ENCODE results near the gene MLXIP. TPM values are rescaled to one million over a fixed set of nuclear protein-coding genes. Genes with fewer than 3 reads are reported as not detected.

Gene MLXIP
- total RNA-seq, 1 experiment from 2014 or later = 46.3 TPM

DNA sequence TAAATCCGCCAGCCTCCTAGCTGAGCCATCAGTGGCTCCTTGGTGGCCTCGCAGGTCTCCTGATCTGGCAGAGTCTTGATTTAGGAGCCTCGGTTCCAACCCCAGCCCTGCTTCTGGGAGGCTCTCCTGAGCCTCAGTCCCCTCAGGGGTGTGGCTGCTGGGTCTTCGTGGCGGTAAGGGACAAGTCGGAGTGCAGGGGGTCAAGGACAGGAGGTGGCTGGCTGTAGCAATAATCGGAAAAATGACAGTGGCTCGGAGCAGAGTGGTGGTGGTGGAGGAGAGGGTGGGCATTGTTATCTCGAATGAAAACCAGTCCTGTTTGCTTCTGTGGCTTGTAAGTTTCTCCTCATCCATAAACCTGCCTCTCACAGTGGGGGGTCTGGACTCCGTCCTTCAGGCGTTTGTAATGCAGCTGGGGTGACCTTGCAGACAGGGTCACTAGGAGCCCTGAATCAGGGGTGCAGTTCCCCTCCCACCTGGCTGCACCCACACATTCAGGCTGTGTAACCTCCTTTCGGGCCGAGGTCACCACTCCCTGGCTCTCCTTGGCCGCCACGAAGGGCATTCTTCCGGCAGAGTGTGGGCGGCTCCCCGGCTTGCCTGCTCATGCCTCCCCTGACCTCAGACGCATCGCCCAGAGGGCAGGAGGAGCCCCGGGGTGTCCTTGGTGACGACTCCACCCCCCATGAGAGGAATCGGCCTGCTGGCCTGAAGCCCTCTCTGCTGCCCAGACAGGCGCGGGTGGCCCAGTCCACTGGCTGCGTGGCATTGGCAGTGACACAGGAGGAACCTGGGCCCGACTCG lies 48.7 kb upstream of the MLXIP start:
- Histone ChIP-seq H3K4me2 (ENCODE audit: low read length) (no peak overlapping the region), H2AFZ (ENCODE audit: low read depth, low read length, poor library complexity, severe bottlenecking) (no peak overlapping the region), H4K20me1 (ENCODE audit: insufficient read depth) (no peaks in the 10 kb centered on the region), H3K36me3 (ENCODE audit: control insufficient read depth in 1 of 2, insufficient read depth in 2 of 2, low read length in 2 of 2) (no peaks in the 10 kb centered on the region), H3K79me2 (ENCODE audit: insufficient read depth, low read length) (peaks cover 62% of the 10 kb centered on the region), H3K4me3 (replicated peaks in 1 of 2; ENCODE audit: low read depth in 1 of 2, low read length in 2 of 2) (no peak overlapping the region), H3K9me2 (ENCODE audit: insufficient read depth) (no peaks in the 10 kb centered on the region), H3K27ac (ENCODE audit: low read depth, low read length) (no peak overlapping the region), H3K9ac (ENCODE audit: low read length) (no peak overlapping the region), H3K27me3 (ENCODE audit: insufficient read depth, low read length) (no peaks in the 10 kb centered on the region), H3K4me1 (ENCODE audit: control insufficient read depth in 1 of 2, insufficient read depth in 2 of 2, low read length in 2 of 2) (peaks cover 3 to 4% of the 10 kb centered on the region in 2 experiments; a peak in 2 of 4 replicates), H3K9me3 (ENCODE audit: control insufficient read depth in 1 of 2, insufficient read depth in 1 of 2, low read depth in 1 of 2, low read length in 2 of 2) (no peaks in the 10 kb centered on the region)
- no peak for TF ChIP-seq YY1 (IDR thresholded peaks at IDR 0.05; ENCODE audit: extremely low read depth, insufficient replicate concordance, low read depth, low read length)
- TF ChIP-seq SRF (IDR thresholded peaks at IDR 0.05; ENCODE audit: low read depth) = no peak
- no peak for TF ChIP-seq JUND (IDR thresholded peaks at IDR 0.05)
- TF ChIP-seq EZH2 (IDR thresholded peaks at IDR 0.05) = no peak
- no peak for TF ChIP-seq SP1 (IDR thresholded peaks at IDR 0.05; ENCODE audit: low read depth)
- no peak for TF ChIP-seq TCF7L2 (IDR thresholded peaks at IDR 0.05; ENCODE audit: borderline replicate concordance, extremely low read depth, insufficient read depth, insufficient read length)
- TF ChIP-seq, protein P1, sequence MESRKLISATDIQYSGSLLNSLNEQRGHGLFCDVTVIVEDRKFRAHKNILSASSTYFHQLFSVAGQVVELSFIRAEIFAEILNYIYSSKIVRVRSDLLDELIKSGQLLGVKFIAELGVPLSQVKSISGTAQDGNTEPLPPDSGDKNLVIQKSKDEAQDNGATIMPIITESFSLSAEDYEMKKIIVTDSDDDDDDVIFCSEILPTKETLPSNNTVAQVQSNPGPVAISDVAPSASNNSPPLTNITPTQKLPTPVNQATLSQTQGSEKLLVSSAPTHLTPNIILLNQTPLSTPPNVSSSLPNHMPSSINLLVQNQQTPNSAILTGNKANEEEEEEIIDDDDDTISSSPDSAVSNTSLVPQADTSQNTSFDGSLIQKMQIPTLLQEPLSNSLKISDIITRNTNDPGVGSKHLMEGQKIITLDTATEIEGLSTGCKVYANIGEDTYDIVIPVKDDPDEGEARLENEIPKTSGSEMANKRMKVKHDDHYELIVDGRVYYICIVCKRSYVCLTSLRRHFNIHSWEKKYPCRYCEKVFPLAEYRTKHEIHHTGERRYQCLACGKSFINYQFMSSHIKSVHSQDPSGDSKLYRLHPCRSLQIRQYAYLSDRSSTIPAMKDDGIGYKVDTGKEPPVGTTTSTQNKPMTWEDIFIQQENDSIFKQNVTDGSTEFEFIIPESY (IDR thresholded peaks at IDR 0.05; ENCODE audit: extremely low read depth, insufficient replicate concordance, low read length) = no peak
- TF ChIP-seq, protein P2, sequence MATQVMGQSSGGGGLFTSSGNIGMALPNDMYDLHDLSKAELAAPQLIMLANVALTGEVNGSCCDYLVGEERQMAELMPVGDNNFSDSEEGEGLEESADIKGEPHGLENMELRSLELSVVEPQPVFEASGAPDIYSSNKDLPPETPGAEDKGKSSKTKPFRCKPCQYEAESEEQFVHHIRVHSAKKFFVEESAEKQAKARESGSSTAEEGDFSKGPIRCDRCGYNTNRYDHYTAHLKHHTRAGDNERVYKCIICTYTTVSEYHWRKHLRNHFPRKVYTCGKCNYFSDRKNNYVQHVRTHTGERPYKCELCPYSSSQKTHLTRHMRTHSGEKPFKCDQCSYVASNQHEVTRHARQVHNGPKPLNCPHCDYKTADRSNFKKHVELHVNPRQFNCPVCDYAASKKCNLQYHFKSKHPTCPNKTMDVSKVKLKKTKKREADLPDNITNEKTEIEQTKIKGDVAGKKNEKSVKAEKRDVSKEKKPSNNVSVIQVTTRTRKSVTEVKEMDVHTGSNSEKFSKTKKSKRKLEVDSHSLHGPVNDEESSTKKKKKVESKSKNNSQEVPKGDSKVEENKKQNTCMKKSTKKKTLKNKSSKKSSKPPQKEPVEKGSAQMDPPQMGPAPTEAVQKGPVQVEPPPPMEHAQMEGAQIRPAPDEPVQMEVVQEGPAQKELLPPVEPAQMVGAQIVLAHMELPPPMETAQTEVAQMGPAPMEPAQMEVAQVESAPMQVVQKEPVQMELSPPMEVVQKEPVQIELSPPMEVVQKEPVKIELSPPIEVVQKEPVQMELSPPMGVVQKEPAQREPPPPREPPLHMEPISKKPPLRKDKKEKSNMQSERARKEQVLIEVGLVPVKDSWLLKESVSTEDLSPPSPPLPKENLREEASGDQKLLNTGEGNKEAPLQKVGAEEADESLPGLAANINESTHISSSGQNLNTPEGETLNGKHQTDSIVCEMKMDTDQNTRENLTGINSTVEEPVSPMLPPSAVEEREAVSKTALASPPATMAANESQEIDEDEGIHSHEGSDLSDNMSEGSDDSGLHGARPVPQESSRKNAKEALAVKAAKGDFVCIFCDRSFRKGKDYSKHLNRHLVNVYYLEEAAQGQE (IDR thresholded peaks at IDR 0.05; ENCODE audit: low read depth) = no peak
- no peak for TF ChIP-seq CEBPB (IDR thresholded peaks at IDR 0.05; ENCODE audit: low read depth)
- TF ChIP-seq, protein P3, sequence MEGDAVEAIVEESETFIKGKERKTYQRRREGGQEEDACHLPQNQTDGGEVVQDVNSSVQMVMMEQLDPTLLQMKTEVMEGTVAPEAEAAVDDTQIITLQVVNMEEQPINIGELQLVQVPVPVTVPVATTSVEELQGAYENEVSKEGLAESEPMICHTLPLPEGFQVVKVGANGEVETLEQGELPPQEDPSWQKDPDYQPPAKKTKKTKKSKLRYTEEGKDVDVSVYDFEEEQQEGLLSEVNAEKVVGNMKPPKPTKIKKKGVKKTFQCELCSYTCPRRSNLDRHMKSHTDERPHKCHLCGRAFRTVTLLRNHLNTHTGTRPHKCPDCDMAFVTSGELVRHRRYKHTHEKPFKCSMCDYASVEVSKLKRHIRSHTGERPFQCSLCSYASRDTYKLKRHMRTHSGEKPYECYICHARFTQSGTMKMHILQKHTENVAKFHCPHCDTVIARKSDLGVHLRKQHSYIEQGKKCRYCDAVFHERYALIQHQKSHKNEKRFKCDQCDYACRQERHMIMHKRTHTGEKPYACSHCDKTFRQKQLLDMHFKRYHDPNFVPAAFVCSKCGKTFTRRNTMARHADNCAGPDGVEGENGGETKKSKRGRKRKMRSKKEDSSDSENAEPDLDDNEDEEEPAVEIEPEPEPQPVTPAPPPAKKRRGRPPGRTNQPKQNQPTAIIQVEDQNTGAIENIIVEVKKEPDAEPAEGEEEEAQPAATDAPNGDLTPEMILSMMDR (IDR thresholded peaks at IDR 0.05 in 2 of 3, conservative IDR thresholded peaks at IDR 0.05 in 1 of 3; ENCODE audit: borderline replicate concordance in 1 of 3, insufficient read depth in 1 of 3, low read depth in 2 of 3, low read length in 2 of 3) = no peak
- no peak for TF ChIP-seq EZH2phosphoT487 (IDR thresholded peaks at IDR 0.05; ENCODE audit: borderline replicate concordance)
- TF ChIP-seq CBX3 (IDR thresholded peaks at IDR 0.05; ENCODE audit: low read depth) = no peak
- no peak for TF ChIP-seq SIN3A (IDR thresholded peaks at IDR 0.05; ENCODE audit: low read depth)
- no peak for TF ChIP-seq ELF1 (IDR thresholded peaks at IDR 0.05; ENCODE audit: borderline replicate concordance, low read depth)
- no peak for TF ChIP-seq ZNF274 (IDR thresholded peaks at IDR 0.05; ENCODE audit: low read depth, low read length)
- TF ChIP-seq POLR2AphosphoS5 (IDR thresholded peaks at IDR 0.05; ENCODE audit: low read depth, low read length) = no peak
- TF ChIP-seq, protein P4, sequence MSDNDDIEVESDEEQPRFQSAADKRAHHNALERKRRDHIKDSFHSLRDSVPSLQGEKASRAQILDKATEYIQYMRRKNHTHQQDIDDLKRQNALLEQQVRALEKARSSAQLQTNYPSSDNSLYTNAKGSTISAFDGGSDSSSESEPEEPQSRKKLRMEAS (IDR thresholded peaks at IDR 0.05) = no peak
- no peak for TF ChIP-seq POLR2A (IDR thresholded peaks at IDR 0.05; ENCODE audit: borderline replicate concordance, extremely low read depth, insufficient read depth, insufficient read length)
- CTCF ChIA-PET = no interaction called here
- no TSS peak for BruUV-seq (replicated peaks)
- ATAC-seq (no peak), DNase-seq (ENCODE audit: low read depth, low spot score) (no peak)
- RAD21 ChIA-PET (ENCODE audit: low non-redundant PET in 1 of 2, low total read pairs in 2 of 2, uncharacterized antibody in 2 of 2, unreplicated experiment in 2 of 2) = no interaction called here
- POLR2A ChIA-PET = no interaction called here
- intact Hi-C loops (cut with micrococcal nuclease) = no loop called here

Measured in HCT116 (cell line).